Esophagus squamous epithelium (tissue), 4 donors: ENCODE measurements around the gene ARHGAP23.

ENCODE experiments used
- CTCF ChIP-seq, 6 experiments: fragments of 450-650 bp in 4 of 6; fragments of 200-600 bp in 2 of 6; sonication (generic) in 2 of 6; IDR thresholded peaks; one replicate each; pipeline ENCODE4 v1.5.1; 2016 to 2019; ENCODE audit warnings: antibody characterized with exemption in 6 of 6, mild to moderate bottlenecking in 4 of 6, moderate library complexity in 4 of 6
- POLR2A ChIP-seq, 4 donors: fragments of 450-650 bp; IDR thresholded peaks; one replicate each; pipeline ENCODE4 v1.6.1; 2017; ENCODE audit warnings: antibody characterized with exemption in 4 of 4, mild to moderate bottlenecking in 4 of 4, moderate library complexity in 3 of 4

- no peak for TF ChIP-seq CTCF (IDR thresholded peaks at IDR 0.05)
- TF ChIP-seq POLR2A (IDR thresholded peaks at IDR 0.05) = no peak
Measured at GRCh38 chr17:38421871-38422827, 6.1 kb upstream of the ARHGAP23 start.
